22Rv1 (cell line): ENCODE measurements around the gene ANK3.

Source experiments
- ZFX ChIP-seq: fragments of 450-650 bp; IDR thresholded peaks from 2 replicates; pipeline ENCODE4 v1.6.1; 2017; ENCODE audit warnings: antibody characterized with exemption, borderline replicate concordance
- TF ChIP-seq, protein P1 (sequence below): fragments of 450-650 bp; IDR thresholded peaks from 2 replicates; pipeline ENCODE4 v1.5.1; 2017; ENCODE audit warnings: mild to moderate bottlenecking

DNA sequence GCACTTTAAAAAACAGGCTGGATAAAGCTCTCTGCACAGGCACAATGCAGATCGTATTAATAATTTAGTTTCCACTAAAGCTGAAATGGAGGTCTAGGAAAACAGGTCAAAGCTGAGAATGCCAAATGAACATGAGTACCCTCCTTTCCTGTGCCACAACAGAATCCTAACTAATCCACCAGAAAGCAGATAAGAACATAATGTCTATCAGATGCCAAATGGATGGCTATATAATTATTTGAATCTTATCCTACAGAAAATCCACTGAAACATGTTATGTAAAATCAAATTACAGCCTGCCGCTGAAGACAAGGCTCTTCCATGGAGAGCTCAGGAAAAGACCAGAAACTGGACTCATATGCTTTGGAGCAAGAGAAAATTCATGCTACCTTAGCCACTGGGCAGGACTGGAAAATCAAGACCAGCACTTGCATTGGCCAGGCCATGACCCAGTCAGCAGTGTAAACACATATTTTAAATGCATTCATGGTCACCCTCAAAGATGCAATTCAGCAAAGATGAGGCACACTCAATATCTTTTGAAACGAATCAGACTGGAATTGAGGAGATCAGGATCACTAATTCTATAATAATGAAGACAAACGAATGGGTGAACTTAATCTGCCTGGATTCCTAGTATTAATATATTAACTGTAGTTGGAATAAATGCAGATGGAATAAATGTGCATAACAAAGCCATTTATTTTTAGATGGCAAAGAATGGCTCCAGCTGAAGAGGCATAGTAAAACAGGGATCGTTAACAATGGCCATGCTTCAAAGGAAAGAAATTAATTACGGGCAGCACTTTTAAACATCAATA is 13.2 kb downstream of the ANK3 start:
- TF ChIP-seq, protein P1, sequence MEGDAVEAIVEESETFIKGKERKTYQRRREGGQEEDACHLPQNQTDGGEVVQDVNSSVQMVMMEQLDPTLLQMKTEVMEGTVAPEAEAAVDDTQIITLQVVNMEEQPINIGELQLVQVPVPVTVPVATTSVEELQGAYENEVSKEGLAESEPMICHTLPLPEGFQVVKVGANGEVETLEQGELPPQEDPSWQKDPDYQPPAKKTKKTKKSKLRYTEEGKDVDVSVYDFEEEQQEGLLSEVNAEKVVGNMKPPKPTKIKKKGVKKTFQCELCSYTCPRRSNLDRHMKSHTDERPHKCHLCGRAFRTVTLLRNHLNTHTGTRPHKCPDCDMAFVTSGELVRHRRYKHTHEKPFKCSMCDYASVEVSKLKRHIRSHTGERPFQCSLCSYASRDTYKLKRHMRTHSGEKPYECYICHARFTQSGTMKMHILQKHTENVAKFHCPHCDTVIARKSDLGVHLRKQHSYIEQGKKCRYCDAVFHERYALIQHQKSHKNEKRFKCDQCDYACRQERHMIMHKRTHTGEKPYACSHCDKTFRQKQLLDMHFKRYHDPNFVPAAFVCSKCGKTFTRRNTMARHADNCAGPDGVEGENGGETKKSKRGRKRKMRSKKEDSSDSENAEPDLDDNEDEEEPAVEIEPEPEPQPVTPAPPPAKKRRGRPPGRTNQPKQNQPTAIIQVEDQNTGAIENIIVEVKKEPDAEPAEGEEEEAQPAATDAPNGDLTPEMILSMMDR = no peak
- no peak for TF ChIP-seq ZFX
